Measurements from ENCODE around the gene PHACTR1.

- no peak for TF ChIP-seq POLR2A (IDR thresholded peaks at IDR 0.05; ENCODE audit: low read length)
- no peak for TF ChIP-seq GATA1 (IDR thresholded peaks at IDR 0.05; ENCODE audit: low read depth, low read length)
Observed at GRCh38 chr6:13250703-13251102, 534.1 kb downstream of the PHACTR1 start.
